Fibroblast of lung (primary cell): ENCODE data around the gene NRF1. TPM values are rescaled to one million over a fixed set of nuclear protein-coding genes. Genes with fewer than 3 reads are reported as not detected.

Experiments
- DNase-seq, 2 donors: peaks; one replicate each; pipeline versions ENCODE4 v3.0.0 to v3.0.0-alpha.2; 2010; ENCODE audit warnings: low read depth in 2 of 2
- H2AFZ ChIP-seq: 2 replicates; pipeline ENCODE4 v1.5.1; 2012; ENCODE audit warnings: low read length, control low read depth, inconsistent platforms
- H3K27ac ChIP-seq: 2 replicates; pipeline ENCODE4 v1.5.1; 2011; ENCODE audit warnings: low read length, control low read depth; ENCODE audit not compliant: insufficient read depth
- H3K27me3 ChIP-seq: 2 replicates; pipeline ENCODE4 v1.5.1; 2011; ENCODE audit warnings: mild to moderate bottlenecking, low read length; ENCODE audit not compliant: control insufficient read depth, insufficient read depth
- H3K36me3 ChIP-seq: 2 replicates; pipeline ENCODE4 v1.5.1; 2011; ENCODE audit warnings: low read length; ENCODE audit not compliant: control insufficient read depth, insufficient read depth
- H3K4me1 ChIP-seq: 2 replicates; pipeline ENCODE4 v1.5.1; 2011; ENCODE audit warnings: low read length; ENCODE audit not compliant: control insufficient read depth, insufficient read depth; ENCODE audit errors: extremely low read depth
- H3K4me2 ChIP-seq: 2 replicates; pipeline ENCODE4 v1.5.1; 2011; ENCODE audit warnings: low read length, control low read depth; ENCODE audit not compliant: insufficient read depth; ENCODE audit errors: extremely low read depth
- H3K4me3 ChIP-seq, 4 experiments: fragments of 200-600 bp in 1 of 4; sonication (generic) in 1 of 4; replicated peaks in 1 of 4; 2 replicates each; pipeline ENCODE4 v1.5.1; 2011 to 2016; ENCODE audit warnings: low read length in 4 of 4, low read depth in 3 of 4, mild to moderate bottlenecking in 3 of 4, control low read depth in 2 of 4, inconsistent platforms in 1 of 4, mixed read lengths in 1 of 4; ENCODE audit not compliant: insufficient read depth in 1 of 4; ENCODE audit errors: control extremely low read depth in 1 of 4
- H3K79me2 ChIP-seq: 2 replicates; pipeline ENCODE4 v1.5.1; 2012; ENCODE audit warnings: mild to moderate bottlenecking, low read length, inconsistent platforms; ENCODE audit not compliant: control insufficient read depth, insufficient read depth
- H3K9ac ChIP-seq: 2 replicates; pipeline ENCODE4 v1.5.1; 2011; ENCODE audit warnings: mild to moderate bottlenecking, low read length, control low read depth; ENCODE audit not compliant: insufficient read depth
- H3K9me3 ChIP-seq: 2 replicates; pipeline ENCODE4 v1.5.1; 2012; ENCODE audit warnings: low read depth, low read length; ENCODE audit not compliant: control insufficient read depth, insufficient read depth
- H4K20me1 ChIP-seq: 2 replicates; pipeline ENCODE4 v1.5.1; 2011; ENCODE audit warnings: low read length; ENCODE audit not compliant: control insufficient read depth, insufficient read depth; ENCODE audit errors: extremely low read depth
- EZH2 ChIP-seq: IDR thresholded peaks from 2 replicates; pipeline ENCODE4 v1.5.1; 2012; ENCODE audit warnings: low read length, control low read depth, mild to moderate bottlenecking; ENCODE audit errors: missing control alignments
- polyA plus RNA-seq, 2 donors: library from polyadenylated mRNA; depleted of rRNA in 1 of 2; stranded (reverse) in 1 of 2; unstranded in 1 of 2; fragments of >200 nt; gene quantifications; 2 replicates each; pipeline ENCODE4 v1.2.1, GENCODE V29; 2011 to 2012; ENCODE audit warnings: missing spikeins in 1 of 2
- total RNA-seq: library from RNA; depleted of rRNA; stranded (reverse); fragments of >200 nt; gene quantifications from 2 replicates; pipeline ENCODE4 v1.2.1, GENCODE V29; 2014
- TF ChIP-seq, protein P1 (sequence below), 2 donors: IDR thresholded peaks in 1 of 2; conservative IDR thresholded peaks in 1 of 2; 1 replicate in 1 of 2; 2 replicates in 1 of 2; pipeline ENCODE4 v1.5.1; 2011 to 2012; ENCODE audit warnings: low read length in 2 of 2, control low read depth in 1 of 2, inconsistent platforms in 1 of 2, low read depth in 1 of 2, mild to moderate bottlenecking in 1 of 2

The NRF1 gene
- total and polyA plus RNA-seq, 2 donors (not counting 1 experiment from before 2014, with no cell fraction given) = 7.3 to 15.5 TPM

DNA sequence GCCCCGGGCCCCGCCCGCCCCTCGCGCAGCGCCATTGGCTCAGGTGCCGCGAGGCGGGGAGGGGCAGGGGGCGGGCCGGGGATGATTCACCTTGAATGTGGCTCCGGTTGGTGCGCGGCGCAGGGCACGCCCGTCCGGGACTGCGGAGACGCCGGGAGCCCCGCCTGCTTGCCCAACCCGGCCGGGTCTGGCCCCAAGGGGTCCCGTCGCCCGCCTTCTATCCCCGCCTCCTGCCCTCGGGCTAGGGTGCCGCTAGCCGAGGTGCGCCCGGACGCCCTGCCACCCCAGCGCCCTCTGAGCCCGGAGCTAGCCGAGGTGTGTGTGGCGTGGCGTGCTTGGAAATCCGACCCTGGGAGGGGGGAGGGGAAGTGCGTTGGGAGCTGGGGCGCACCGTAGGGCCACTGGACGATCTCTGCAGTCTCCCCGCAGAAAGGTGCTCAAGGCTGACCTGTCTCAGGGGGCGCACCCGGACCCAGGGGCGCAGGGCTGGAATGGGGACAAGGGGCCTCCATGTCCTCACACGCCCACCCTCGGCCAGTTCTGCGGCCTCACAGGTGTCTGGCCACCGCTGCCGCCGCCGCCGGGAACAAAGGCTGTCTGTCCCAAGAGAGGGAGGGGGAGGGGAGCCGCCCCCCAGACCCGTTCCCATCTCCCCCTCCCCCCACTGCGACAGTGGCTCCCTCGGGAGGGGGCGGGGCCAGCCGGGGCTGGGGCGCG, 168.9 kb downstream of the NRF1 start:
- DNase-seq = no peak
- no peaks in the 10 kb centered on the region for H3K9me3 ChIP-seq
- H3K79me2 ChIP-seq = no peaks in the 10 kb centered on the region
- no peak overlapping the region for H3K9ac ChIP-seq
- no peaks in the 10 kb centered on the region for H3K4me1 ChIP-seq
- peak; percentile 71 for TF ChIP-seq EZH2
- TF ChIP-seq, protein P1, sequence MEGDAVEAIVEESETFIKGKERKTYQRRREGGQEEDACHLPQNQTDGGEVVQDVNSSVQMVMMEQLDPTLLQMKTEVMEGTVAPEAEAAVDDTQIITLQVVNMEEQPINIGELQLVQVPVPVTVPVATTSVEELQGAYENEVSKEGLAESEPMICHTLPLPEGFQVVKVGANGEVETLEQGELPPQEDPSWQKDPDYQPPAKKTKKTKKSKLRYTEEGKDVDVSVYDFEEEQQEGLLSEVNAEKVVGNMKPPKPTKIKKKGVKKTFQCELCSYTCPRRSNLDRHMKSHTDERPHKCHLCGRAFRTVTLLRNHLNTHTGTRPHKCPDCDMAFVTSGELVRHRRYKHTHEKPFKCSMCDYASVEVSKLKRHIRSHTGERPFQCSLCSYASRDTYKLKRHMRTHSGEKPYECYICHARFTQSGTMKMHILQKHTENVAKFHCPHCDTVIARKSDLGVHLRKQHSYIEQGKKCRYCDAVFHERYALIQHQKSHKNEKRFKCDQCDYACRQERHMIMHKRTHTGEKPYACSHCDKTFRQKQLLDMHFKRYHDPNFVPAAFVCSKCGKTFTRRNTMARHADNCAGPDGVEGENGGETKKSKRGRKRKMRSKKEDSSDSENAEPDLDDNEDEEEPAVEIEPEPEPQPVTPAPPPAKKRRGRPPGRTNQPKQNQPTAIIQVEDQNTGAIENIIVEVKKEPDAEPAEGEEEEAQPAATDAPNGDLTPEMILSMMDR (conservative IDR thresholded peaks at IDR 0.05 in 1 of 2, IDR thresholded peaks at IDR 0.05 in 1 of 2; ENCODE audit: low read depth in 1 of 2, low read length in 2 of 2) = no peak
- H3K36me3 ChIP-seq = no peaks in the 10 kb centered on the region
- H3K4me3 ChIP-seq = no peak overlapping the region
- H2AFZ ChIP-seq = no peak overlapping the region
- H3K4me2 ChIP-seq = no peak overlapping the region
- no peaks in the 10 kb centered on the region for H4K20me1 ChIP-seq
- no peak overlapping the region for H3K27ac ChIP-seq
- peaks cover 87% of the 10 kb centered on the region for H3K27me3 ChIP-seq

DNA sequence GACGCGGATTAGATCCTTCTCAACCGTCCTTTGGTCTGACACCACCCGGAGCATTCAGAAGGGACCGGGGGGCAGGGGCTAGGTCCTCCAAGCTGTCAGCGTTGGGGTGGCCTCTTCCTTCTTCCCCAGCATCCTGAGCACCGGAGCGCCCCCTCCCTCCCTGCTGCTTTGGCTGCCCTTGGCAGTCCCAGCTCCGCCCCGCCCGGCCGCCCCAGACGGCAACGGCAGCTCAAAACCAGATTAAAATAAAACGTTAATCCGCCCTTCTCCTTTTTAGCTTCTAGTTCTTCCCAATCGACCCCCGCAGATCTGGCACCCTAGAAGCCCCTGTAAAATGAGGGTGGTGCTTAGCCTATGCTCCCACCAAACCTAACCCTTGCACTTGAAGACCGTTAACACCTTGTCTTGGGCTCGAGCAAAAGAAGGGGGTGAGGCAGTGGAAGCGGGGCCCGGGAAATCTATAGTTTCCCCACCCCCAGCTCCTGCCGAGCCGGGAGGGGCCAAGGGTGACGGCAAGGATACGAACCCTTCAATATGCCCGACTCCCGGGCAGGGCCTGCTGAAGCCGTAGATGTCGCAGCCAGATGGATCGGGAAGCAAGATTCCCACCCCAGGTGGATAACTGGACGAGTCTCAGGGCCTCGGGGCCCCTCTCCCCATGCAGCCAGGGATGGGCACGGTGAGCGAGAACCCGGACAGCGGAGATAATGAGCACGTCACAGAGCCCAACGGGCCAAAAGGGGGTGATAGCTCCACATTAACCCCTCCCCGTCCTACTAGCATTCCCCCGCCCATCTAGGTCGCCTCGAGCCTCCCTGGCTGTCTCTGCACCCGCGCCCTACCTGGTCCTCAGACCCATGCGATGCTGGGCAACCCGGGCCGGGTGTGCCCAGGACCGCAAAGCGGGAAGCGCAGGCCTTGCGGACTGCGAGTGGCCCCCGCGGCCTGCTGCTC, 169.7 kb downstream of the NRF1 start:
- Histone ChIP-seq H3K9me3 (no peaks in the 10 kb centered on the region), H3K36me3 (no peaks in the 10 kb centered on the region), H2AFZ (no peak overlapping the region), H3K27ac (no peak overlapping the region), H3K4me1 (no peaks in the 10 kb centered on the region), H4K20me1 (no peaks in the 10 kb centered on the region), H3K27me3 (peaks cover 92% of the 10 kb centered on the region), H3K4me3 (no peak overlapping the region), H3K9ac (no peak overlapping the region), H3K4me2 (no peak overlapping the region), H3K79me2 (no peaks in the 10 kb centered on the region)
- no peak for DNase-seq
- TF ChIP-seq EZH2 = peak; percentile 100
- TF ChIP-seq, protein P1 (conservative IDR thresholded peaks at IDR 0.05 in 1 of 2, IDR thresholded peaks at IDR 0.05 in 1 of 2; ENCODE audit: low read depth in 1 of 2, low read length in 2 of 2) = no peak
